HEK293 (cell line): ENCODE results near the gene GAB3.

Source experiments
- CTCF ChIP-seq: fragments of 450-650 bp; formaldehyde crosslinking; IDR thresholded peaks from 2 replicates; pipeline ENCODE4 v1.5.1; 2016; ENCODE audit warnings: missing biosample characterization, missing genetic modification characterization
- SP2 ChIP-seq: fragments of 450-650 bp; formaldehyde crosslinking; IDR thresholded peaks from 2 replicates; pipeline ENCODE4 v1.5.1; 2016; ENCODE audit warnings: missing biosample characterization, missing genetic modification characterization
- ZBTB20 ChIP-seq: fragments of 450-650 bp; formaldehyde crosslinking; IDR thresholded peaks from 2 replicates; pipeline ENCODE4 v1.5.1; 2016; ENCODE audit warnings: missing biosample characterization, missing genetic modification characterization
- ZNF2 ChIP-seq: fragments of 450-650 bp; formaldehyde crosslinking; IDR thresholded peaks from 2 replicates; pipeline ENCODE4 v1.5.1; 2016; ENCODE audit warnings: missing biosample characterization, missing genetic modification characterization
- ZNF221 ChIP-seq: fragments of 450-650 bp; formaldehyde crosslinking; IDR thresholded peaks from 2 replicates; pipeline ENCODE4 v1.5.1; 2017; ENCODE audit warnings: missing biosample characterization, missing genetic modification characterization, borderline replicate concordance
- ZNF791 ChIP-seq: fragments of 450-650 bp; formaldehyde crosslinking; IDR thresholded peaks from 2 replicates; pipeline ENCODE4 v1.5.1; 2016; ENCODE audit warnings: missing biosample characterization, missing genetic modification characterization
- TF ChIP-seq, protein P1 (sequence below): fragments of 450-650 bp; formaldehyde crosslinking; IDR thresholded peaks from 2 replicates; pipeline ENCODE4 v1.5.1; 2016; ENCODE audit warnings: missing biosample characterization, missing genetic modification characterization

DNA sequence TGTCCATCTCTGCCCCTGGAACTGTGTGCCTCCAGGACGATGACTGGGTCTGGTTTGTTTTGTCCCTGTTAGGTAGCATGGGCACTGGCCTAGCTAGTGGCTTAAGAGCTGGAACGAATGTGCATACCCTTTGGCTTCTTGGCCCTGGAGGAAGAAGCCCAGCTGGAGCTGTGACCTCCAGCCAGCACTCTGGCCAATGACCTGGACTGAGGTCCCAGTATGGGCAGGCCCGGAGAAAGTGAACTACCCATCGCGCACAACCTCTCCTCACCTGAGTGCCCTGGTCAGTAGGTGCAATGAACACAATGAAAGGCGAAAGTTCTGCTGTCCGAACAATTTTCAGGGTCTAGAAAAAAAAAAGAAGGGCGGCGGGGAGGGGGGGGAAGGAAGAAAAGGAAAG lies 30.1 kb upstream of the GAB3 start:
- no peak for TF ChIP-seq CTCF (tag by site-specific recombination)
- no peak for TF ChIP-seq ZNF2 (tag by site-specific recombination)
- TF ChIP-seq ZNF221 (tag by site-specific recombination): no peak
- TF ChIP-seq, protein P1, sequence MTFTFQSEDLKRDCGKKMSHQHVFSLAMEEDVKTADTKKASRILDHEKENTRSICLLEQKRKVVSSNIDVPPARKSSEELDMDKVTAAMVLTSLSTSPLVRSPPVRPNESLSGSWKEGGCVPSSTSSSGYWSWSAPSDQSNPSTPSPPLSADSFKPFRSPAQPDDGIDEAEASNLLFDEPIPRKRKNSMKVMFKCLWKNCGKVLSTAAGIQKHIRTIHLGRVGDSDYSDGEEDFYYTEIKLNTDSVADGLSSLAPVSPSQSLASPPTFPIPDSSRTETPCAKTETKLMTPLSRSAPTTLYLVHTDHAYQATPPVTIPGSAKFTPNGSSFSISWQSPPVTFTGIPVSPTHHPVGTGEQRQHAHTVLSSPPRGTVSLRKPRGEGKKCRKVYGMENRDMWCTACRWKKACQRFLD (tag by site-specific recombination): no peak
- TF ChIP-seq ZNF791 (tag by site-specific recombination): no peak
- no peak for TF ChIP-seq ZBTB20 (tag by site-specific recombination)
- no peak for TF ChIP-seq SP2 (tag by site-specific recombination)
